Cerebellar cortex (tissue), 1 donor: ENCODE data around the gene SOX21.
A peak's percentile ranks its signal among the peaks of the same experiment; 100 is the strongest.

Source experiments
- DNase-seq: peaks from one replicate; pipeline ENCODE4 v3.0.0-alpha.2; 2015; ENCODE audit warnings: low spot score

SOX21 gene

DNA sequence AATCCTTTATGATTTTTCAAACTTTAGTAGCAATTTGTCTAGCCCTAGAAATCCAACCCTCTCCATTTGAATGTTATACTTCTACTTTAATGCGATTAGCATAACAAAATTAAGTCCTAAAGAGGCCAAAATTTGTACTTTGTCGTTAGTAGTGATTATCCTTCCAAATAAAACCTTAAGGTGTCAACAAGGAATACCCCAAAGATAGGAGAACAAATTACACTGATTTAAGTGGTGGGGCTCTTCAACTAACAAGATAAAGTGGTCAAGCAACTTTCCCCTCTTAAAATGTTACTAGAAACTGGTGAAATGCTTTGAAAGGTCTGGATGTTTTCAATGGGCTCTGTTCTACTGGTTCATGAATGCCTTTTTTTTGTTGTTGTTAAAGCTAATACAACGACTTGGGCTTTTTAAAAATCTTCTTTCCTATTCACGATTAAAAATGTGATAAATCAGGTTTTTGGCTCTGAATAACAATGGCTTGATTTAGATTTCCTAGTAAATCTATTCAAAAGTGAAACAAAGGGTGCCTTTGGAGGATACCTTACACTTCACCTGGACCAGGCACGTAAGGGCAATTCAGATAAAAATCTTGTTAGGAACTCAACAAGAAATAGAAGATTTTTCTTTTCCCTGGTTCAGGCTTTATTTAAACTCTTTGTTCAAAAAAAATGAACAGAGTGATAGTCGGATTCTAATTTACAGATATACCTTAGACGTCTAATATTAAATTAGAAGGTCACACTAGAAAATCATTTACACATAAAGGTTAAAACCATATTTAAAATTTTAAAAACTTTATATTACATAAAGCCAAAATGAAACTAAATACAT lies 3.1 kb downstream of the SOX21 start:
- no peak for DNase-seq

DNA sequence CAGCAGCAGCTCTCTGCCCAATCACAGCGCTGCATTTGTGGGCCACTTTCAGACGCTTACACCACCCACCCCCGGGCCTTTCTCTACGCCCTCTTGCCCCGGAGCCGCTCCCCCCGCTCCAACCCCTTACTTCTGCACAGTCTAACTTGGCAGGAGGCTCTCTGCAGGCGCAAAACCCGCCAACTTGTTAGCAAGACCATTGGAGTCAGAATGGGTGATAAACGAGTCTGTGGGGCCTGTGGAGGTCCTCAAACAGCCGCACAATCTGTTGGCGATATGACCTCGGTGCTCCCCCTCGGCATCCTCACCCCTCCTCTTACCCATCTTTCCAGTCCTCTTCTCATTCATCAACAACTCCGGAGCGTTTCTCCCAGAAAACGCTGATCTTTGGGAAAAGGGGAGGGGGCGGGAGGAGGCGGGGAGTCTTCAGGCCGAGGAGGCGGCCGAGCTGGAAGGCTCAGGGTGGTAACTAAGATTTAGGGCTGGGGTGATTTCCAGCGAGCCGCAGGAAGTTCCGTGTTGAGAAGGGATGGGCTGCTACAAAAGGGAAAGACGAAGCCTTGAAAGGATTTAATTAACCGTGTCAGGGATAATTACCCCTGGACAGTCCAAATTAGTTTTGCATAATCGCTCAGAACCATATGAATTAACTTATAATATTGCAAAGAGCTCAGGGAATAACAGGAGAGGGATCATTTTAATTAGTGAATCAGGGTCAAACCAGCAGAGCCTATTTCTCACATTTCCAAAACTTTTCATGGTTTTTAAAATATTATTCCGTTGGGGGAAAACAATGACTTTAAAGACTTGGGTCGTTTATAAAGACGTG lies 4.1 kb downstream of the SOX21 start:
- DNase-seq: no peak

DNA sequence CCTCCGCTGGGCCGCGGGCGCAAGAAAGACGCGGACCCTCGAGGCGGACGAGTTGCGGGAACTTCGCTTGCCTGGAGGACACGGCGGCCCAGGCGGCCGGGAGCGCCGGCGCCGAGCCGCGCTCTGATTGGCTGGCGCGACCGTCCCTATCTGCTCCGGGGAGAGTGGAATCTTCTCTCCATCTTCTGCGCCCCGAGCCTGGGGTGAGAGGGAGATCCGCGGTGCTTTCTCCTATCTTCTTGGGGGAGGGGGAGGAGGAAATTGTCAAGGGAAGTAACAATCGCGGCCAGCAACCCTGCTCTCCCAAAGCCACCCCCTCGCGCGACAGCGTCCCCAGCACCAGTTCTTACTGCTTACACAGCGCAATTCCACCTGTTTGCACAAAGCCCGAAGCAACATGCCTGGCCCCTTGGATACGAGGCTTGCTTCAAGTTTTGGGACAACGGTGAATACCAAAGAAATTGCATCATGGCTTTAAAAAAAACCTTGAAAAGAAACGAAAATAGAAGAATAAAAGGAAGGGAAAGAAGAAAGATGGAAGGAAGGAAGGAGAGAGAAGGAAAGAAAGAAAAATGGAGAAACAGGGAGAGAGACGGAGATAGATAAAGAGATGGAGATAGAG lies 4.8 kb downstream of the SOX21 start:
- DNase-seq: no peak

DNA sequence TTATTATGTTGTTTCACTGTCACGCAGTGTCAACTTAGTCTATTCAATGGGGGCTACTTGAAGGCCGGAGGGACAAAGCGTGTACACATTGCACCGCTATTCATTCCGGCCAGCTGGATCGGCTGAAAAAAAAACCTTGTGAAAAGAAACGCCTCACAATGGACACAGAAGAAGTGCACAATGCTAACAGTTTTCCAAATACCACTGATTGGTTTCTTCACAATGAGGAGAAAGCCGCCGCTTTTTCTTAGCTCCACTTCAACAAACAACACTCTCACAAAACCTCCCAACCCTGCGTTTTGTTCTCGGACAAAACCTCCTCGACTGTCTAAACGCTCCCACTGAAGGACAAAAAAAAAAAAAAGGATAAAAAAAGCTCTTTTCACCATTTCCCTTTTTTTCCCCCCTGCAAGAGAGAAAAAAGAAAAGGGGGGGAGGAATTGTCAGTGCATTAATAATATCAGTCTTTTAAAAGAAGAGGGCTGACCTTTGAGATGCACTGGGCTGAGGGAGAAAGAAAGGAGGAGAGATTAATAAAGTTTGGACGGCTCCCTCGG lies 5.4 kb downstream of the SOX21 start:
- DNase-seq: peak; percentile 15

DNA sequence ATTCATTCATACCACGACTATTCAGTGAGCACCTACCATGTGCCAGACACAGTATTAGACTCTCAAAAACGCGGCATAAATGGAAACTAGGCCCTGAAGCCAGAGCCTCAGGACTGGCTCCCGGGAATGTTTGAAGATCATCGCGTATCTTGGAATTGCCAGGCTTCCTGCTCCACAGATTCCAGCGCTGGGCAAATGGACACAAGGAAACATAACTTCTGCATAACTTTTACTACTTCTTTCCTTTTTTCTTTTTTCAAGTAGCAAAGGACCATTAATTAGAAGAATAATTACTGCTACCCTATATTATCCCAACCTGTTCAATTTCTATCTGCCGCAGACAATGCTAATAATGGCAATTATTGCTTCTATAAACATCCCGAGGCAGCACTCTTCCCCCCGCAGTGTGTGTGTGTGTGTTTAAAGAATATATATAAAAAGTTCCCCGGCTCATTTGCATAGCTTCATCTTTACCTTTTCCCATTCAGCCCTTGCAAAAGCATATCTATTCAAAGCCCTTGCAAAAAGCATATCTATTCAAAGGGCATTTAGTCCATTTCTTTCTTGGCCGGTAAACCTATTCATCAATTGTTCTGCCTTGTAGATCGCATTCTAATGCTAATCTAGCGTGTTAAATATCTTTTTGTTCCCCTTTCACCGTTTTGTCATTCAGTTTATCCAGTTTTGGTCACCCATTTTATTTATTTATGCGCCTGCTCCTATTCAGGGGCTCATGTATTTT lies 6.1 kb downstream of the SOX21 start:
- DNase-seq: no peak

DNA sequence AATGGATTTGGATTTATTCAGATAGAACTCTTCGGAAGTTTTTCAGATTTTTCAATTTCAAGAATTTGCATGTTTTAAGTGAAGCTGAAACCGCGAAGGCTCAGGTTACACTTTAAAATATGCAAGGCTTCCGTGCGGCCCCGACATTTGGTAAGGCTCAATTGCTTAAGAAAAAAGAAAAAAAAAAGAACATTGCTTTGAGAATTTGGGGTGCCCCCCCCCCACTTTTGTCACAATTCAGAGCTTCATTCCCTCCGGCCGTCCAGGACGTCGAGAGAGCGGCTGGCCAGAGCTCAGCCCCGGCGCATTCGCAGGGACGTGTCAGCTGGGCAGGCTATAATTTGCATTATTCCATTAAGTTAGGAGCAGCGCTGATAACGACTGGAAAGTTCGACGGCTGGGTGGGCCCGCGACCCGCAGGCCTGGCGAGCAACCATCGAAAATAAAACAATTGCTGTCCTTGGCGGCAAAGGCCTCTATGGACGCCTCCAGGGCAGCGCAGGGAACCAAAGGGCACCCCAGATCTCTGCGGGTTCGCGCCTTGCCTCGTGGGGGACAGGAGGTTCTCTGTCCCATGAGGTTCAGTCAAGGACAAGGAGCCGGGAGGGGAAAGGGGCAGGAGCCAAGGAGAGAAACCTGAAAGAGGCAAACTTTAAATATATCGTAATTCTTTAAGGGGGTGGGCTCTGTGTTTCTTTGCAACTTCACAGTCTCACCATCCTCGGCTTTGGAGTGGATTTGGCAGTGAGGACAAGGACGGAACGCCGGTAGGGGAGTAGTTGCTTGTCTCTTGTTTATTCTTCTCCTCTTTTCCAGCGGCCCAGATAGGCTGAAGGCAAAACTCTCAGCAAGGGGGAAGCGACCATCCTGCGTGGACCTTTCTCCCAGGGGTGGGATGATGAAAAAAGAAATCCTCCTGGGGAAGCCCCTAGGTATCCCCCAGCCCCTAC lies 7.0 kb downstream of the SOX21 start:
- no peak for DNase-seq

DNA sequence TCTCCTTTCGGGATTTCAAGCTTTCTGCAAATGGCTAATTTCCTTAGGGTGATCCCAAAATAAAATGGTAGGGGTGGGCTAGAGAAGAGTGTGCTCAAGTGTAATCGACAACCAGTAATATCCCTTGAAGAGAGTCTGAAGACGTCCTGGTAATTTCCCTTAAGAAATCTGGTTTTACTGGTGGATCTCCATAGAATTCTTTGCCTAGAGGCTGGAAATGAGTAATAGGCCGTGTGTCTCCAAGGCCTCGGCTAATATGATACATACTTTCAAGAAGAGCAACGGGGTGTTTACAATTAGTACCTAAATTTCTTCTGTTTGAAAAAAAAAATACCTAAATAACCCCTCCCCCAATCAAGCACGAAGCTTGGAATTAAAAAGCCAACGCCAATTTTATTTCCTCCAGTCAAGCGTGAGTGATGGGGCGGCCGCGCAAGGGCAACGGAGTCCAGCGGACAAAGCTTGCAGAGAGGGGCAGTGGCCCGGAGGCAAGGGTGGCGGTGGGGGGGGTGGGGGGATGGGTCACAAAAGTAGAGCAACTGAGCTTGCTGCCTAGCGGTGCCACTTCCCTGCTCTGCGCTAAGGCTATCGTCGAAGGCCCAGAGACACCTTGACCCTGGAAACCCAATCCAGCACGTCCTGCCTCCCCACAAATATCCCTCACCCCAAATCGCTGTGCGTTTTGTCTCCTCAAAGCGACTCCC lies 7.8 kb downstream of the SOX21 start:
- no peak for DNase-seq

DNA sequence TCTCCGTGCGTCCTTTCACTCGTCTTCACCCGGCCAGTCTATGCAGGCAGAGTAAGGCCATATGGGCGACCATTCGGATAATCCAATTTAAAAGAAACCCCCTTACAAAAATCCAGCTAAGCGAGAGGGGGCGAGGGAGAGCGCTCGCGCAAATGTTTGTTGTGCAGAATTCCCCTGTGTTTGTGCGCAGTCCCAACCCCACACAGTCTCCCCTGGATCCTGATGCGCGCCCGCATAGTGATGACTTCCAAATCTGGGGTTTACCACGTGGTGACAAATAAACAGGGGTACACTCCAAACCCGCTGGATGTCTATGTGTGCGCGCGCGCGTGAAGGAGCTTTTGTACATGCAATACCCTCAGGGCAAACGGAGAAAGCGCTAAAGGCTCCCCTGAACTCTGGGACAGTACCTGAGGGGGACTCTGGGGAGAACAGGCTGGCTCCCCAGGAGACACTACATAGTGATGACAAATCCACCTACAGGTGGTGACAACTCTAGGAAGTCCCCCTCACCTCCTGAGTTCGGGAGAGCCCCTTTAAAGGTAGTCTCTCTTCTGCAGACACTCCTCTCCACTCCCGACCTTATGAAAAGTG lies 8.5 kb downstream of the SOX21 start:
- DNase-seq: no peak

DNA sequence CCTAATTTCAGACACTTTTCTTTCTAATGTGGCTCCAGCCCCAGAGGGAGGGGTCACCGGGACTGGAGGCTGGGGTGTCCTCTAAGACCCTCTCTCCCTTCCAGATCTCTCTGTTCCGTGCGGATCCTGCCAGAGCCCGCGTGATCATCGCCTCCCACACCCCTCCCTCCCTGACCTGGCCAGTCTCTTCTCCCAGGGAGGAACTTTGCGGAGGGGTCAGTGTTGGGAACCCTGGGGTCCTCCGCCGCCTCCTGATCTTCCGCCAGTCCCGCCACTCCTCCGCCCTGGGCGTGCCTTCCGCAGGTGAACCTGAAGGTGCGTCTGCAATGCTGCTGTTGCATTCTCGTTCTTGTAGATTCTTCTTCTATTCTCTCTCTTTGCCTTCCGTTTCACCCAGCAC lies 9.1 kb downstream of the SOX21 start:
- DNase-seq: no peak

DNA sequence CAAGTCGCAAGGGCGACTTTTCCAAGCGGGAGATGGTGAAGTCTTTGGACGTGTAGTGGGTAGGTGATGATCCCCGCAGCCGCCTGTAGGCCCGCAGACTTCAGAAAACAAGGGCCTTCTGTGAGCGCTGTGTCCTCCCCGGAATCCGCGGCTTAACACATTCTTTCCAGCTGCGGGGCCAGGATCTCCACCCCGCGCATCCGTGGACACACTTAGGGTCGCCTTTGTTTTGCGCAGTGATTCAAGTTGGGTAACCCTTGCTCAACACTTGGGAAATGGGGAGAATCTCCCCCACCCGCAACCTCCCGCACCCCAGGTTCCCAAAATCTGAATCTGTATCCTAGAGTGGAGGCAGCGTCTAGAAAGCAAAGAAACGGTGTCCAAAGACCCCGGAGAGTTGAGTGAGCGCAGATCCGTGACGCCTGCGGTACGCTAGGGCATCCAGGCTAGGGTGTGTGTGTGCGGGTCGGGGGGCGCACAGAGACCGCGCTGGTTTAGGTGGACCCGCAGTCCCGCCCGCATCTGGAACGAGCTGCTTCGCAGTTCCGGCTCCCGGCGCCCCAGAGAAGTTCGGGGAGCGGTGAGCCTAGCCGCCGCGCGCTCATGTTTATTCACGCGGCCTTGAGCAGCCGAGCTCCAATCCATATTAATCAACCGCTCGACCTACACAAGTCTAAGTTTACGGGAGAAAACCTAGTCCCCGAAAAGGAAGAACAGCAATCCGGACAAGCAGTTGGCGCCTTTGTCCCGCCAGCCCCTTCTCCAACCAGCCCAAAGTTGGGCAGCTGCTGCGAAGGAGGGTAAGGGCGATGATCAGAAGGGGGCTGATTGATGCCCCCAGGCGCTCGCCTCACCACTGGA lies 9.9 kb downstream of the SOX21 start:
- no peak for DNase-seq

DNA sequence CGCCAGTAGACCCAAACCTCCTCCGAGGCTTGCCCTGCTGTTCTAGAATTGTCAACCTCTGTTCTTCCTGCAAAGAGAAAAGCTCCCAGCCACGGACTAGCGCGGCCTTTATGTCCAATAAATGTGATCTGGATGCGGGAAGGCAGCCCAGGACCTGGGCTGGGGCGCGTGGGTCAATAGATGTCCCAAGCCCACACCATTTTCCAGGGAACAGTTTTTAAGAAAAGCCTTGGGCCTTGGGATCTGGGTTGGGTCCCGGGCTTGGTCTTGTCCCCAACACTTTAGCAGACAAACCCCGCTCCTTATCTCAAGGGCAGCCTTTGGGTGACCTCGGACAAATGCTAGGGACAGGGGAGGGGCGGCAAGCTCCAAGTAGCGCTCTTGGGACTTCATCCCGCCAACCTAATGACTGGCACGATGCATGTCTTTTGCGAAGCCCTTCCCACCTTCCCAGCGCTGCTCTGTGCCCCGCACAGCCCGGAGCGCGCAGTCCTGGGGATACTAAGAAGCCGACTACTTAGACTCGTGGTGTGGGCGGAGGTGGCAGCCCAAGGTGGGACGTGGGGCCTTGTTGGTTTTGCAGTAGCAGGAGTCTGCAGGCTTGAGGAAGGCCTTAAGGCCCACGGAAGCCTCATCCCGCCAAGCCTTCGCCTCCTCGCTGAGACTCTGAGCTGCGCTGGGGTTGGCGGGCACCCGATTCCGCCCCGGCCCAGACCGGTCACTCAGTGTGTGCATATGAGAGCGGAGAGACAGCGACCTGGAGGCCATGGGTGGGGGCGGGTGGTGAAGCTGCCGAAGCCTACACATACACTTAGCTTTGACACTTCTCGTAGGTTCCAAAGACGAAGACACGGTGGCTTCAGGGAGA lies 10.8 kb downstream of the SOX21 start:
- DNase-seq: no peak

DNA sequence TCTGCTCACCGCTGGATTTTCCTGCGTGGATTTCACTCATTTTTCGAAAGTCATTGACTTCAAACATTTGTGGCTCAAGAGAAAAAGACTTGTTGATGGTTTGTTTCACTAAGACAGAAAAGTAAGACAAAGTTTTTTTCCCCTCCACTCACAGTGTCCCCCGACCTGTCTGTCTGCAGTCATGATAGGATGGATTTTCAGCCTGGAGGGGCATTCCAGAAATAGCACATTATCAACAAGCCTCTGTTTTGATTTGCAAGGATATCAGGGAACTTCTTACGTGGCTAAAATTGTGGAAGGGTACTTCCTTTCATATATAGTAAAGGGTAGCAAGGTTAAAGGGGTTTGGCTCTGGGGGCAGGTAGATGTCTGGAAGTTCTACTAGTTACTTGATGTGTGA lies 11.8 kb downstream of the SOX21 start:
- no peak for DNase-seq

DNA sequence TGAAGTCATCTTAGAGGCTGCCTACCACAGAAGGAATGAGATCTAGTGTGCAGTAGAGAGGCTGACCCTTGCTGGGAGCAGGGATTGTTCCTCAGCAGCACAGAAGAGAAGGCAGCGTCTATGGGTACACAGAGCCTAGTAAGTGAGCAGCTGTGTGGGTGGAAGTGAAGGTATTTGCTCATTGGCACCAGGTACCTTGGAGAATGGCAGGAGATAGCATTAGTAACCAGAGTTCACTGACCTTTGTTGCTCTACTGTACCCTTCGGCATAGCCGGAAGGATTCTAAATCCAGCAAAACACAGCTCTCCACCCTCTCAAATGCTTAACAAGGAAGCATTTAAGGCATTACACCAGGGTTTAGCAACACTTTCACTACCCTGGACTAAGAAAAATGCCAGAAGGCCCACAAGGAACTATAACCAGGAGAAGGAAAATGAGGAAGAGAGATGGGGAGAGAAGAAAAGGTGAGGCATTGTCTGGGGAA lies 12.3 kb downstream of the SOX21 start:
- no peak for DNase-seq

DNA sequence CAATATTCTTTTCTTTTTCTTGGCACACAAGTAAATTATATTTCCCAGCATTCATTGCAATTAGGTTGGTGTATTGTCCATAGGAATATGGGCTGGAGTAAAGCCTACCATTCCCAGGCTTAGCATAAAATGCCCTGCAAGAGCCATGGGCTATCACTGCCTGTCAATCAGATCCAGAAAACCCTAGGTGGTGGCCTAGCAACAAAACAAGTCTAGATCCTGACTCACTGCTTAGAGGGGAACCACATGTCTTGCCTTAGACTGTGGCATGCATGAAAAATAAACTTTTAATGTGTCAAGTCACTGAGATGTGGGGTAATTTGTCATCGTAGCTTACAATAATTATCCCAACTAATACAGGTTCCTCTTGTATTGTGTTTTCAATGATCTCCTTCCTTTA lies 16.2 kb downstream of the SOX21 start:
- no peak for DNase-seq

DNA sequence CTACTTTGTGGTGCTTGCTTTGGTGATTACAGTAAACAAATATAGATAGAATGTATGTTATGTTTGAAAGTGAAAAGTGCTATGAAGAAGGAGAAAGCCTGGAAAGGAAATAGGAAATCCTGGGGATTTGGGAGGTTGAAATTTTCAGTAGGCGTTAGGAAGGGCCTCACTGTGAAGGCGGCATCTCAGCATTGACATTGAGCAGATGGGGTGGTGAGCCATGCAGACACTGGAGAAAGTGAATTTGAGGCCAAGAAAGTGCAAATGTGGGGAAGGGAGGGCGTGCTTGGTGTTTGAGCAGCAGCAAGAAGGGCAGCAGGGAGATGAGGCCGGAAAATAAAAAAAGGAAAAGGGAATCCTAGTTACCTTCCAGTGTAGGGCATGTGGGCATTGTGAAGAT lies 20.3 kb downstream of the SOX21 start:
- no peak for DNase-seq

DNA sequence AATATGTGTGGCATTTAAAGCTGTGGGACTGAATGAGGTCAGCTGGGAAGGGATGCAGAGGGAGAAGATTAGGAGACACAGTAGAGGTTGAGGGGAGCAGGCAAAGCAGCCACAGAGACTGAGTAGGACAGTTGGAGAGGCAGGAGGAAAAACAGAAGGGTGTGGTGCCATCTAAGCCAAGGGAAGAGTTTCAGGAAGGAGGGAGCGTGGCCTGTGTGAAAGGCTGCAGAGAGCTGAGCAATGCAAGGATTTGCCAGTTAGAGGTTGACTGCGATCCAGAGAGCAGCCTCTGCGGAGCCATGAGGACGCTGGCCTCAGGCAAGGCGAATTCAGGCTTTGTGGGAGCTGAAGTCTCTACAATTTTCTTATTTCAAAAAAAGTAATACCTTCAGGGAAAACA lies 28.9 kb downstream of the SOX21 start:
- DNase-seq: no peak

DNA sequence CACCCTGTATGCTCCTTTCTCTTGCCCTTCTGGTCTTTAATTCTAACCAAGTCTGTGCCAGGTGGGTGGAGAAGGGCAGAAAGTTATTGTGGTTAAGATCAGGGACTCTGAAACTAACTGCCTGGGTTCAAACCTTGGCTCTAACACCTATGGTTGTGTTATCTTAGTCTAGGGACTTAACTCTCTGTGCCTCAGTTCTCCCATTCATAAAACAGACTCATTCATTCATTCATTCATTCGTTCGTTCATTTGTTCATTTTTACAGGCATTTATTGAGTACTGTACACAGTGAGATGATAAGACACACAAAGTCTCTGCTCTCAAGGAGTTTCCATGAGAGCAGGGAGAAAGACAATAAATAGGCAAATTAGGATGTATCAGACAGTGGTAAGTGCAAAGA lies 30.1 kb downstream of the SOX21 start:
- DNase-seq: no peak

DNA sequence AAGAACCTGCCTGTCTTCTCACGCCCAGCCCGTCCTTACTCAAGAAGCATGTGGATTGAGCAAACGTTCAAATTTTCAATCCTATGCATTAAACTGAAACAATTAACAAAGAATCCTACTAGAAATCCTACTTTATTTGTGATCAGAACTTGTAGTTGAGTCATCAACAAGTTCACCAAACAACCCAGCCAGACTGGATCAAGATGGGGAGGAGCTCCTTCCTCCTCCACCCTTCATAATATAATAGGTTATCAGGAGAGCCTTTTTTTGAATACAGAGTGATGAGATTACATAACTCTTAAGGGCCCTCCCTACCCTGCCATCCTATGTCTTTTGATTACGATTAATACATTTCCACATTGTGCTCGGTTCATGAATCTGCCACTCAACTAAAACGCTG lies 32.7 kb downstream of the SOX21 start:
- DNase-seq: no peak
